HepG2 (cell line): ENCODE results near the gene KCNMB2. TPM values are rescaled to one million over a fixed set of nuclear protein-coding genes. Genes with fewer than 3 reads are reported as not detected.

Experiments used
- ETV5 ChIP-seq: IDR thresholded peaks from 2 replicates; pipeline ENCODE4 v1.6.1; 2018; ENCODE audit warnings: missing biosample characterization, missing genetic modification reagents, inconsistent platforms, borderline replicate concordance
- PLRG1 ChIP-seq: fragments of 450-650 bp; conservative IDR thresholded peaks from 2 replicates; pipeline ENCODE4 v1.6.1; 2016
- PRPF4 ChIP-seq: fragments of 200-400 bp; formaldehyde crosslinking; IDR thresholded peaks from 2 replicates; pipeline ENCODE4 v1.6.1; 2016; ENCODE audit warnings: low read length, low read depth; ENCODE audit not compliant: poor library complexity, severe bottlenecking
- polyA plus RNA-seq, 8 experiments: library from polyadenylated mRNA; depleted of rRNA in 3 of 8; stranded (reverse) in 7 of 8; unstranded in 1 of 8; fragments of >200 nt; fragmentation: Illumina TruSeq in 4 of 8; extraction: Trizol in 4 of 8; gene quantifications; 2 replicates each; pipeline versions ENCODE4 v1.2.1 to v1.2.3, GENCODE V29; 2011 to 2016; ENCODE audit warnings: low read depth in 4 of 8, missing spikeins in 1 of 8, mixed read lengths in 1 of 8; ENCODE audit not compliant: insufficient read depth in 1 of 8
- total RNA-seq, 5 experiments: library from RNA; depleted of rRNA; stranded (reverse); fragments of >200 nt; fragmentation: Illumina TruSeq; extraction: Trizol; gene quantifications; 2 replicates each; pipeline ENCODE4 v1.2.3, GENCODE V29; 2016; ENCODE audit warnings: low read depth in 1 of 5
- TF ChIP-seq, protein P1 (sequence below): sonication (generic); formaldehyde crosslinking; IDR thresholded peaks from 2 replicates; pipeline ENCODE4 v1.5.0; 2020; ENCODE audit warnings: mild to moderate bottlenecking, missing genetic modification reagents, borderline replicate concordance
- TF ChIP-seq, protein P2 (sequence below): sonication (generic); formaldehyde crosslinking; conservative IDR thresholded peaks from 2 replicates; pipeline ENCODE4 v1.4.0; 2020; ENCODE audit warnings: mild to moderate bottlenecking, missing genetic modification reagents, moderate library complexity

Gene KCNMB2
- total and polyA plus RNA-seq, 2 of the 13 experiments (the other 11 are each of a cell fraction or from before 2014, with no cell fraction given), result not detected

DNA sequence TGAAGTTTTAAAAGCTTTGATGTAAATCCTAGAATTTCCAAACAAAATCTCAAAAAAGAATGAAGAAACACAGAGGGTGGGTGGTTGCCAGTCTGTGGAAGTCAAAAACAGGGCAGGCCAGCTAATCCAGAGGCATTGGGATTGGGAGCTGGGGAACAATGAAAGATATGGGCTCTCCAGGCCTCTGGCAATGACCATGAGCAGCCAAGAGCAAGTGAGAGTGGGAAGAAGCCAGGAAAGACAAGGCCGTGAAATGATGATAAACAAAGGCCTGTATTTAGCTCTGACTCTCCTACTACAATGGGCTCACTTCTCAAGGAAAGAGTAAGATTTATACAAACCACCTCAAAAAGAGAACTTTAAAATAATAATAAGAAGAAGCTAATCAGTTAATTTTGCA lies 286.9 kb downstream of the KCNMB2 start (continued):
- TF ChIP-seq, protein P1, sequence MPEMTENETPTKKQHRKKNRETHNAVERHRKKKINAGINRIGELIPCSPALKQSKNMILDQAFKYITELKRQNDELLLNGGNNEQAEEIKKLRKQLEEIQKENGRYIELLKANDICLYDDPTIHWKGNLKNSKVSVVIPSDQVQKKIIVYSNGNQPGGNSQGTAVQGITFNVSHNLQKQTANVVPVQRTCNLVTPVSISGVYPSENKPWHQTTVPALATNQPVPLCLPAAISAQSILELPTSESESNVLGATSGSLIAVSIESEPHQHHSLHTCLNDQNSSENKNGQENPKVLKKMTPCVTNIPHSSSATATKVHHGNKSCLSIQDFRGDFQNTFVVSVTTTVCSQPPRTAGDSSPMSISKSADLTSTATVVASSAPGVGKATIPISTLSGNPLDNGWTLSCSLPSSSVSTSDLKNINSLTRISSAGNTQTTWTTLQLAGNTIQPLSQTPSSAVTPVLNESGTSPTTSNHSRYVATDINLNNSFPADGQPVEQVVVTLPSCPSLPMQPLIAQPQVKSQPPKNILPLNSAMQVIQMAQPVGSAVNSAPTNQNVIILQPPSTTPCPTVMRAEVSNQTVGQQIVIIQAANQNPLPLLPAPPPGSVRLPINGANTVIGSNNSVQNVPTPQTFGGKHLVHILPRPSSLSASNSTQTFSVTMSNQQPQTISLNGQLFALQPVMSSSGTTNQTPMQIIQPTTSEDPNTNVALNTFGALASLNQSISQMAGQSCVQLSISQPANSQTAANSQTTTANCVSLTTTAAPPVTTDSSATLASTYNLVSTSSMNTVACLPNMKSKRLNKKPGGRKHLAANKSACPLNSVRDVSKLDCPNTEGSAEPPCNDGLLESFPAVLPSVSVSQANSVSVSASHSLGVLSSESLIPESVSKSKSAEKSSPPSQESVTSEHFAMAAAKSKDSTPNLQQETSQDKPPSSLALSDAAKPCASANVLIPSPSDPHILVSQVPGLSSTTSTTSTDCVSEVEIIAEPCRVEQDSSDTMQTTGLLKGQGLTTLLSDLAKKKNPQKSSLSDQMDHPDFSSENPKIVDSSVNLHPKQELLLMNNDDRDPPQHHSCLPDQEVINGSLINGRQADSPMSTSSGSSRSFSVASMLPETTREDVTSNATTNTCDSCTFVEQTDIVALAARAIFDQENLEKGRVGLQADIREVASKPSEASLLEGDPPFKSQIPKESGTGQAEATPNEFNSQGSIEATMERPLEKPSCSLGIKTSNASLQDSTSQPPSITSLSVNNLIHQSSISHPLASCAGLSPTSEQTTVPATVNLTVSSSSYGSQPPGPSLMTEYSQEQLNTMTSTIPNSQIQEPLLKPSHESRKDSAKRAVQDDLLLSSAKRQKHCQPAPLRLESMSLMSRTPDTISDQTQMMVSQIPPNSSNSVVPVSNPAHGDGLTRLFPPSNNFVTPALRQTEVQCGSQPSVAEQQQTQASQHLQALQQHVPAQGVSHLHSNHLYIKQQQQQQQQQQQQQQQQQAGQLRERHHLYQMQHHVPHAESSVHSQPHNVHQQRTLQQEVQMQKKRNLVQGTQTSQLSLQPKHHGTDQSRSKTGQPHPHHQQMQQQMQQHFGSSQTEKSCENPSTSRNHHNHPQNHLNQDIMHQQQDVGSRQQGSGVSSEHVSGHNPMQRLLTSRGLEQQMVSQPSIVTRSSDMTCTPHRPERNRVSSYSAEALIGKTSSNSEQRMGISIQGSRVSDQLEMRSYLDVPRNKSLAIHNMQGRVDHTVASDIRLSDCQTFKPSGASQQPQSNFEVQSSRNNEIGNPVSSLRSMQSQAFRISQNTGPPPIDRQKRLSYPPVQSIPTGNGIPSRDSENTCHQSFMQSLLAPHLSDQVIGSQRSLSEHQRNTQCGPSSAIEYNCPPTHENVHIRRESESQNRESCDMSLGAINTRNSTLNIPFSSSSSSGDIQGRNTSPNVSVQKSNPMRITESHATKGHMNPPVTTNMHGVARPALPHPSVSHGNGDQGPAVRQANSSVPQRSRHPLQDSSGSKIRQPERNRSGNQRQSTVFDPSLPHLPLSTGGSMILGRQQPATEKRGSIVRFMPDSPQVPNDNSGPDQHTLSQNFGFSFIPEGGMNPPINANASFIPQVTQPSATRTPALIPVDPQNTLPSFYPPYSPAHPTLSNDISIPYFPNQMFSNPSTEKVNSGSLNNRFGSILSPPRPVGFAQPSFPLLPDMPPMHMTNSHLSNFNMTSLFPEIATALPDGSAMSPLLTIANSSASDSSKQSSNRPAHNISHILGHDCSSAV, result no peak
- TF ChIP-seq ETV5 (CRISPR knock-in tag), result no peak
- TF ChIP-seq PLRG1, result no peak
- no peak for TF ChIP-seq PRPF4
- TF ChIP-seq, protein P2, sequence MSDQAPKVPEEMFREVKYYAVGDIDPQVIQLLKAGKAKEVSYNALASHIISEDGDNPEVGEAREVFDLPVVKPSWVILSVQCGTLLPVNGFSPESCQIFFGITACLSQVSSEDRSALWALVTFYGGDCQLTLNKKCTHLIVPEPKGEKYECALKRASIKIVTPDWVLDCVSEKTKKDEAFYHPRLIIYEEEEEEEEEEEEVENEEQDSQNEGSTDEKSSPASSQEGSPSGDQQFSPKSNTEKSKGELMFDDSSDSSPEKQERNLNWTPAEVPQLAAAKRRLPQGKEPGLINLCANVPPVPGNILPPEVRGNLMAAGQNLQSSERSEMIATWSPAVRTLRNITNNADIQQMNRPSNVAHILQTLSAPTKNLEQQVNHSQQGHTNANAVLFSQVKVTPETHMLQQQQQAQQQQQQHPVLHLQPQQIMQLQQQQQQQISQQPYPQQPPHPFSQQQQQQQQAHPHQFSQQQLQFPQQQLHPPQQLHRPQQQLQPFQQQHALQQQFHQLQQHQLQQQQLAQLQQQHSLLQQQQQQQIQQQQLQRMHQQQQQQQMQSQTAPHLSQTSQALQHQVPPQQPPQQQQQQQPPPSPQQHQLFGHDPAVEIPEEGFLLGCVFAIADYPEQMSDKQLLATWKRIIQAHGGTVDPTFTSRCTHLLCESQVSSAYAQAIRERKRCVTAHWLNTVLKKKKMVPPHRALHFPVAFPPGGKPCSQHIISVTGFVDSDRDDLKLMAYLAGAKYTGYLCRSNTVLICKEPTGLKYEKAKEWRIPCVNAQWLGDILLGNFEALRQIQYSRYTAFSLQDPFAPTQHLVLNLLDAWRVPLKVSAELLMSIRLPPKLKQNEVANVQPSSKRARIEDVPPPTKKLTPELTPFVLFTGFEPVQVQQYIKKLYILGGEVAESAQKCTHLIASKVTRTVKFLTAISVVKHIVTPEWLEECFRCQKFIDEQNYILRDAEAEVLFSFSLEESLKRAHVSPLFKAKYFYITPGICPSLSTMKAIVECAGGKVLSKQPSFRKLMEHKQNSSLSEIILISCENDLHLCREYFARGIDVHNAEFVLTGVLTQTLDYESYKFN (CRISPR knock-in tag), result no peak
